Endometrial microvascular endothelial cells (primary cell): ENCODE results near the gene RASGRP3. TPM values are rescaled to one million over a fixed set of nuclear protein-coding genes. Genes with fewer than 3 reads are reported as not detected.
"Not testable (repeated sequence)": the region's sequence is repeated elsewhere in the genome, so short reads cannot be mapped to it uniquely, and the experiment has no call there.

Source experiments
- in situ Hi-C: cut with HindIII; loops from 2 replicates; pipeline ENCODE4 v1.10.0; 2017; ENCODE audit warnings: low sequenced_read_pairs, low pct_unique_long_range_greater_than_20kb; ENCODE audit errors: inconsistent ontology term
- total RNA-seq: library from RNA; depleted of rRNA; stranded (reverse); fragments of >200 nt; gene quantifications from one replicate; pipeline ENCODE4 v1.2.3, GENCODE V29; 2015; ENCODE audit errors: inconsistent ontology term

RASGRP3 gene
- 50.1 TPM for total RNA-seq

GRCh38 chr2:33476131-33476792 lies at the start of gene RASGRP3:
Gene RASGRP3 (plus strand): TSS chr2:33476649. CDS start chr2:33515137, 38,488 bp downstream.
- in situ Hi-C loops: no loop called here

- in situ Hi-C loops: no loop called here
These were observed 49.7 kb upstream of the RASGRP3 start for GRCh38 chr2:33426666-33427231.

- in situ Hi-C loops: loop anchor here (10.0 kb wide), 1 partner anchor 145 kb away; no protein-coding TSS in a partner anchor
These were observed 46.4 kb upstream of the RASGRP3 start for GRCh38 chr2:33430077-33430476.

GRCh38 chr2:33430856-33431255 lies 45.6 kb upstream of the RASGRP3 start:
- in situ Hi-C loops: loop anchor here (10.0 kb wide), 1 partner anchor 144 kb away; no protein-coding TSS in a partner anchor

- in situ Hi-C loops: loop anchor here (10.0 kb wide), 1 partner anchor 142 kb away; no protein-coding TSS in a partner anchor
These were observed 43.6 kb upstream of the RASGRP3 start for GRCh38 chr2:33432871-33433270.

GRCh38 chr2:33433279-33434235 lies 42.9 kb upstream of the RASGRP3 start:
- in situ Hi-C loops: loop anchor here (10.0 kb wide), 1 partner anchor 141 kb away; no protein-coding TSS in a partner anchor

GRCh38 chr2:33435518-33435917 lies 40.9 kb upstream of the RASGRP3 start:
- in situ Hi-C loops: loop anchor here (10.0 kb wide), 1 partner anchor 139 kb away; no protein-coding TSS in a partner anchor

- in situ Hi-C loops: loop anchor here (10.0 kb wide), 1 partner anchor 139 kb away; no protein-coding TSS in a partner anchor
These were observed 40.4 kb upstream of the RASGRP3 start for GRCh38 chr2:33436083-33436482.

- in situ Hi-C loops: loop anchor here (10.0 kb wide), 1 partner anchor 138 kb away; no protein-coding TSS in a partner anchor
These were observed 39.2 kb upstream of the RASGRP3 start for GRCh38 chr2:33437297-33437696.

GRCh38 chr2:33437815-33438214 lies 38.6 kb upstream of the RASGRP3 start:
- in situ Hi-C loops: loop anchor here (10.0 kb wide), 1 partner anchor 137 kb away; no protein-coding TSS in a partner anchor

- in situ Hi-C loops: no loop called here
These were observed 35.1 kb upstream of the RASGRP3 start for GRCh38 chr2:33441235-33441810.

- in situ Hi-C loops: not testable (repeated sequence)
These were observed 34.4 kb upstream of the RASGRP3 start for GRCh38 chr2:33442052-33442451.

GRCh38 chr2:33442528-33443079 lies 33.8 kb upstream of the RASGRP3 start:
- in situ Hi-C loops: no loop called here

- in situ Hi-C loops: no loop called here
These were observed 33.1 kb upstream of the RASGRP3 start for GRCh38 chr2:33443274-33443829.

GRCh38 chr2:33444967-33445366 lies 31.5 kb upstream of the RASGRP3 start:
- in situ Hi-C loops: no loop called here

GRCh38 chr2:33448220-33448899 lies 28.1 kb upstream of the RASGRP3 start:
- in situ Hi-C loops: no loop called here

- in situ Hi-C loops: no loop called here
These were observed 25.2 kb upstream of the RASGRP3 start for GRCh38 chr2:33451214-33451613.

GRCh38 chr2:33451825-33452224 lies 24.6 kb upstream of the RASGRP3 start:
- in situ Hi-C loops: no loop called here
